Measurements from ENCODE around the gene BTNL2. TPM values are rescaled to one million over a fixed set of nuclear protein-coding genes. Genes with fewer than 3 reads are reported as not detected.
A peak's percentile ranks its signal among the peaks of the same experiment; 100 is the strongest.

Gene BTNL2
- total and polyA plus RNA-seq, 2 experiments from 2014 or later, result 0.62 TPM; not detected in 1

- Histone ChIP-seq H3K9me3 (ENCODE audit: low read depth) (no peaks in the 10 kb centered on the region), H3K4me2 (no peak overlapping the region), H3K27me3 (peaks cover 11% of the 10 kb centered on the region), H3K4me3 (no peak overlapping the region), H3K79me2 (no peaks in the 10 kb centered on the region), H4K20me1 (ENCODE audit: insufficient read depth, poor library complexity, severe bottlenecking) (no peaks in the 10 kb centered on the region), H3K36me3 (replicated peaks; ENCODE audit: insufficient read depth, low read depth) (no peaks in the 10 kb centered on the region), H3K4me1 (ENCODE audit: insufficient read depth) (peaks cover 8% of the 10 kb centered on the region), H3K27ac (peak overlapping the region; percentile 91), H2AFZ (no peak overlapping the region), H3K9me2 (replicated peaks; ENCODE audit: insufficient read depth) (no peaks in the 10 kb centered on the region)
- no peak for DNase-seq (ENCODE audit: low spot score)
- TF ChIP-seq EZH2phosphoT487 (IDR thresholded peaks at IDR 0.05; ENCODE audit: low read depth, severe bottlenecking, unreplicated experiment) (no peak), EZH2 (IDR thresholded peaks at IDR 0.05; ENCODE audit: borderline replicate concordance) (no peak)
- TF ChIP-seq, protein P1, sequence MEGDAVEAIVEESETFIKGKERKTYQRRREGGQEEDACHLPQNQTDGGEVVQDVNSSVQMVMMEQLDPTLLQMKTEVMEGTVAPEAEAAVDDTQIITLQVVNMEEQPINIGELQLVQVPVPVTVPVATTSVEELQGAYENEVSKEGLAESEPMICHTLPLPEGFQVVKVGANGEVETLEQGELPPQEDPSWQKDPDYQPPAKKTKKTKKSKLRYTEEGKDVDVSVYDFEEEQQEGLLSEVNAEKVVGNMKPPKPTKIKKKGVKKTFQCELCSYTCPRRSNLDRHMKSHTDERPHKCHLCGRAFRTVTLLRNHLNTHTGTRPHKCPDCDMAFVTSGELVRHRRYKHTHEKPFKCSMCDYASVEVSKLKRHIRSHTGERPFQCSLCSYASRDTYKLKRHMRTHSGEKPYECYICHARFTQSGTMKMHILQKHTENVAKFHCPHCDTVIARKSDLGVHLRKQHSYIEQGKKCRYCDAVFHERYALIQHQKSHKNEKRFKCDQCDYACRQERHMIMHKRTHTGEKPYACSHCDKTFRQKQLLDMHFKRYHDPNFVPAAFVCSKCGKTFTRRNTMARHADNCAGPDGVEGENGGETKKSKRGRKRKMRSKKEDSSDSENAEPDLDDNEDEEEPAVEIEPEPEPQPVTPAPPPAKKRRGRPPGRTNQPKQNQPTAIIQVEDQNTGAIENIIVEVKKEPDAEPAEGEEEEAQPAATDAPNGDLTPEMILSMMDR (IDR thresholded peaks at IDR 0.05; ENCODE audit: poor library complexity), result no peak
- 81% methylated on average over 5 of the region's 5 CpGs for WGBS (ENCODE audit: low lambda C conversion rate, missing lambda C conversion rate)
Measured at GRCh38 chr6:32410906-32411305, 3.9 kb upstream of the BTNL2 start.

DNA sequence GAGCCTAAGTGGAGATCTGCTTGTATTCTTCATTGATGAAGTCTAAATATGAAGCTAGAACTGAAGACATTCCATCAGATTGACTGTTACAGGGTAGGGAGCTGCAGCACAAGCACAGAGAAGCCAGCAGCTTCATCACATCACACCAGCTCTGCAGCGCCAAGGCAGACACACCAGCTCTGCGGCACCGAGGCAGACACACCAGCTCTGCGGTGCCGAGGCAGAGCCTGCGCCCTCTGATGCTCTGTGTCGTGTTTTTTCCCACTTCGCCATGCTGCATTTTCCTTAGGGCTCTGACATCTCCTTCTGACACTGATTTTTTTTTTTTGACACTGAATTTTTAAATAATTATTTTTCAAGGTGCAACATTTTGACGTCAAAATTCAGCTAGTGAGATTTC, 784 bp downstream of the BTNL2 start:
- H3K4me2 ChIP-seq, result no peak overlapping the region
- no peaks in the 10 kb centered on the region for H3K9me3 ChIP-seq (ENCODE audit: low read depth)
- DNase-seq (ENCODE audit: low spot score), result no peak
- no peak for TF ChIP-seq EZH2phosphoT487 (IDR thresholded peaks at IDR 0.05; ENCODE audit: low read depth, severe bottlenecking, unreplicated experiment)
- TF ChIP-seq, protein P1 (IDR thresholded peaks at IDR 0.05; ENCODE audit: poor library complexity), result no peak
- TF ChIP-seq EZH2 (IDR thresholded peaks at IDR 0.05; ENCODE audit: borderline replicate concordance), result no peak
- WGBS (ENCODE audit: low lambda C conversion rate, missing lambda C conversion rate), result 84% methylated on average over 9 of the region's 9 CpGs
- peaks cover 2% of the 10 kb centered on the region for H3K4me1 ChIP-seq (ENCODE audit: insufficient read depth)
- H3K27ac ChIP-seq, result no peak overlapping the region
- no peaks in the 10 kb centered on the region for H3K36me3 ChIP-seq (replicated peaks; ENCODE audit: insufficient read depth, low read depth)
- H2AFZ ChIP-seq, result no peak overlapping the region
- H4K20me1 ChIP-seq (ENCODE audit: insufficient read depth, poor library complexity, severe bottlenecking), result no peaks in the 10 kb centered on the region
- H3K79me2 ChIP-seq, result no peaks in the 10 kb centered on the region
- H3K4me3 ChIP-seq, result no peak overlapping the region
- peaks cover 8% of the 10 kb centered on the region for H3K27me3 ChIP-seq
- no peaks in the 10 kb centered on the region for H3K9me2 ChIP-seq (replicated peaks; ENCODE audit: insufficient read depth)

GRCh38 chr6:32405656-32406055, 1.3 kb downstream of the BTNL2 start:
- Histone ChIP-seq H3K4me3 (no peak overlapping the region), H3K4me2 (no peak overlapping the region), H3K9me2 (replicated peaks; ENCODE audit: insufficient read depth) (no peaks in the 10 kb centered on the region), H3K4me1 (ENCODE audit: insufficient read depth) (no peaks in the 10 kb centered on the region), H3K79me2 (no peaks in the 10 kb centered on the region), H4K20me1 (ENCODE audit: insufficient read depth, poor library complexity, severe bottlenecking) (no peaks in the 10 kb centered on the region), H3K27me3 (peaks cover 8% of the 10 kb centered on the region), H3K9me3 (ENCODE audit: low read depth) (no peaks in the 10 kb centered on the region), H3K36me3 (replicated peaks; ENCODE audit: insufficient read depth, low read depth) (no peaks in the 10 kb centered on the region), H3K27ac (no peak overlapping the region), H2AFZ (no peak overlapping the region)
- DNase-seq (ENCODE audit: low spot score), result no peak
- TF ChIP-seq EZH2 (IDR thresholded peaks at IDR 0.05; ENCODE audit: borderline replicate concordance), result no peak
- TF ChIP-seq EZH2phosphoT487 (IDR thresholded peaks at IDR 0.05; ENCODE audit: low read depth, severe bottlenecking, unreplicated experiment), result no peak
- TF ChIP-seq, protein P1 (IDR thresholded peaks at IDR 0.05; ENCODE audit: poor library complexity), result no peak
- 33% methylated on average over 1 of the region's 1 CpG for WGBS (ENCODE audit: low lambda C conversion rate, missing lambda C conversion rate)

- Histone ChIP-seq H3K27ac (no peak overlapping the region), H3K36me3 (replicated peaks; ENCODE audit: insufficient read depth, low read depth) (no peaks in the 10 kb centered on the region), H4K20me1 (ENCODE audit: insufficient read depth, poor library complexity, severe bottlenecking) (no peaks in the 10 kb centered on the region), H3K4me2 (no peak overlapping the region), H2AFZ (no peak overlapping the region), H3K4me1 (ENCODE audit: insufficient read depth) (no peaks in the 10 kb centered on the region), H3K4me3 (no peak overlapping the region), H3K9me2 (replicated peaks; ENCODE audit: insufficient read depth) (no peaks in the 10 kb centered on the region), H3K9me3 (ENCODE audit: low read depth) (no peaks in the 10 kb centered on the region), H3K79me2 (no peaks in the 10 kb centered on the region), H3K27me3 (peaks cover 8% of the 10 kb centered on the region)
- DNase-seq (ENCODE audit: low spot score), result no peak
- WGBS (ENCODE audit: low lambda C conversion rate, missing lambda C conversion rate), result 82% methylated on average over 8 of the region's 8 CpGs
- TF ChIP-seq EZH2 (IDR thresholded peaks at IDR 0.05; ENCODE audit: borderline replicate concordance) (no peak), EZH2phosphoT487 (IDR thresholded peaks at IDR 0.05; ENCODE audit: low read depth, severe bottlenecking, unreplicated experiment) (no peak)
- TF ChIP-seq, protein P1 (IDR thresholded peaks at IDR 0.05; ENCODE audit: poor library complexity), result no peak
Measured at GRCh38 chr6:32402812-32403211, 4.2 kb downstream of the BTNL2 start.

Measured in hepatocyte (in vitro differentiated cells).